SK-N-SH (cell line): ENCODE measurements around the gene DEPDC5. TPM values are rescaled to one million over a fixed set of nuclear protein-coding genes. Genes with fewer than 3 reads are reported as not detected.
"Not testable (repeated sequence)": the region's sequence is repeated elsewhere in the genome, so short reads cannot be mapped to it uniquely, and the experiment has no call there.

Experiments used
- CTCF ChIA-PET: fragments of 300-600, 350-600 bp; formaldehyde crosslinking; extraction: SDS; loops from one replicate; lab custom pipeline; 2021; lab: Yijun Ruan, JAX
- POLR2A ChIA-PET: fragments of 350-600 bp; sonication (Branson Sonifier 250); formaldehyde crosslinking; extraction: SDS; loops from one replicate; lab custom pipeline; 2020; ENCODE audit warnings: antibody characterized with exemption, inconsistent platforms; lab: Yijun Ruan, JAX
- DNase-seq: peaks from one replicate; pipeline ENCODE4 v3.0.0; 2012
- H2AFZ ChIP-seq: fragments of 200-600 bp; sonication (generic); 2 replicates; pipeline ENCODE4 v1.8.1; 2016; ENCODE audit warnings: antibody characterized with exemption, mild to moderate bottlenecking, low read depth
- H3F3A ChIP-seq: fragments of 200-600 bp; sonication (generic); replicated peaks from 2 replicates; pipeline ENCODE3; 2016; ENCODE audit warnings: antibody characterized with exemption, mild to moderate bottlenecking; ENCODE audit not compliant: insufficient read depth
- H3K27ac ChIP-seq, 2 experiments: fragments of 200-500 bp in 1 of 2; fragments of 200-600 bp in 1 of 2; sonication (Bioruptor generic) in 1 of 2; sonication (generic), shearing (Covaris generic) in 1 of 2; 2 replicates each; pipeline versions ENCODE4 v1.5.1 to v1.6.1; 2014 to 2016; ENCODE audit warnings: low read depth in 2 of 2, inconsistent platforms in 1 of 2, low read length in 1 of 2, mild to moderate bottlenecking in 1 of 2, mixed read lengths in 1 of 2
- H3K27me3 ChIP-seq: fragments of 200-600 bp; sonication (generic), shearing (Covaris generic); 2 replicates; pipeline ENCODE4 v1.6.1; 2016; ENCODE audit warnings: mixed run types; ENCODE audit not compliant: insufficient read depth
- H3K36me3 ChIP-seq, 2 experiments: fragments of 200-500 bp in 1 of 2; fragments of 200-600 bp in 1 of 2; sonication (Bioruptor generic) in 1 of 2; sonication (generic) in 1 of 2; replicated peaks in 1 of 2; 2 replicates each; pipeline versions ENCODE3 to v1.5.1; 2014 to 2016; ENCODE audit warnings: low read length in 1 of 2, mild to moderate bottlenecking in 1 of 2; ENCODE audit not compliant: insufficient read depth in 2 of 2, control insufficient read depth in 1 of 2
- H3K4me1 ChIP-seq, 2 experiments: fragments of 200-500 bp in 1 of 2; fragments of 200-600 bp in 1 of 2; sonication (Bioruptor generic) in 1 of 2; sonication (generic), shearing (Covaris generic) in 1 of 2; 2 replicates each; pipeline versions ENCODE4 v1.5.1 to v1.6.1; 2014 to 2016; ENCODE audit warnings: low read depth in 1 of 2, low read length in 1 of 2, mixed run types in 1 of 2; ENCODE audit not compliant: insufficient read depth in 2 of 2, control insufficient read depth in 1 of 2
- H3K4me2 ChIP-seq: fragments of 200-600 bp; sonication (generic), shearing (Covaris generic); 2 replicates; pipeline ENCODE4 v1.6.1; 2017; ENCODE audit warnings: mixed run types
- H3K4me3 ChIP-seq, 2 experiments: fragments of 200-500 bp in 1 of 2; fragments of 200-600 bp in 1 of 2; sonication (Bioruptor generic) in 1 of 2; sonication (generic), shearing (Covaris generic) in 1 of 2; 2 replicates each; pipeline versions ENCODE4 v1.5.1 to v1.8.1; 2014 to 2016; ENCODE audit warnings: low read depth in 2 of 2, inconsistent platforms in 1 of 2, low read length in 1 of 2, mild to moderate bottlenecking in 1 of 2, mixed read lengths in 1 of 2, moderate library complexity in 1 of 2
- H3K79me2 ChIP-seq: fragments of 200-600 bp; sonication (generic); 2 replicates; pipeline ENCODE4 v1.8.1; 2017; ENCODE audit warnings: mild to moderate bottlenecking; ENCODE audit not compliant: insufficient read depth
- H3K9ac ChIP-seq: fragments of 200-600 bp; sonication (generic); 2 replicates; pipeline ENCODE4 v1.6.1; 2017; ENCODE audit warnings: mixed run types
- H3K9me2 ChIP-seq: fragments of 200-600 bp; sonication (generic); 2 replicates; pipeline ENCODE4 v1.6.1; 2017; ENCODE audit warnings: mixed run types
- H3K9me3 ChIP-seq: fragments of 200-600 bp; sonication (generic); 2 replicates; pipeline ENCODE4 v1.6.1; 2017; ENCODE audit warnings: mixed run types, mild to moderate bottlenecking, moderate library complexity
- H4K20me1 ChIP-seq: fragments of 200-600 bp; sonication (generic); 2 replicates; pipeline ENCODE4 v1.6.1; 2017; ENCODE audit warnings: mild to moderate bottlenecking, mixed run types; ENCODE audit not compliant: insufficient read depth
- ELF1 ChIP-seq: IDR thresholded peaks from 2 replicates; pipeline ENCODE4 v1.4.0; 2012
- EP300 ChIP-seq, 2 experiments: IDR thresholded peaks; 2 replicates each; pipeline versions ENCODE4 v1.4.0 to v1.6.1; 2012; ENCODE audit warnings: borderline replicate concordance in 1 of 2, low read depth in 1 of 2, low read length in 1 of 2
- MEF2A ChIP-seq: IDR thresholded peaks from 2 replicates; pipeline ENCODE4 v1.4.0; 2012; ENCODE audit warnings: low read depth, borderline replicate concordance
- RFX5 ChIP-seq: IDR thresholded peaks from 2 replicates; pipeline ENCODE4 v1.6.1; 2012; ENCODE audit warnings: mild to moderate bottlenecking, improper control_type of control experiment, low read length
- YY1 ChIP-seq: IDR thresholded peaks from 2 replicates; pipeline ENCODE4 v1.4.0; 2012; ENCODE audit warnings: low read depth, mild to moderate bottlenecking
- WGBS: methylation state at CpG from one replicate; pipeline ENCODE4 v1.1.6; 2017; ENCODE audit warnings: low lambda C conversion rate; 5-methylcytosine and 5-hydroxymethylcytosine counted together
- polyA plus RNA-seq, 3 experiments: library from polyadenylated mRNA; depleted of rRNA; stranded (reverse); fragments of >200 nt; gene quantifications; 2 replicates each; pipeline ENCODE4 v1.2.3, GENCODE V29; 2012
- TF ChIP-seq, protein P1 (sequence below): fragments of 150-350 bp; IDR thresholded peaks from 2 replicates; pipeline ENCODE4 v1.6.1; 2016; ENCODE audit warnings: mild to moderate bottlenecking, low read depth, low read length
- TF ChIP-seq, protein P2 (sequence below): IDR thresholded peaks from 2 replicates; pipeline ENCODE4 v1.6.1; 2012; ENCODE audit warnings: mild to moderate bottlenecking, low read depth, low read length, moderate library complexity

Gene DEPDC5
- polyA plus RNA-seq, 1 of the 3 experiments (the other 2 are of a cell fraction): 7.8 TPM

DNA sequence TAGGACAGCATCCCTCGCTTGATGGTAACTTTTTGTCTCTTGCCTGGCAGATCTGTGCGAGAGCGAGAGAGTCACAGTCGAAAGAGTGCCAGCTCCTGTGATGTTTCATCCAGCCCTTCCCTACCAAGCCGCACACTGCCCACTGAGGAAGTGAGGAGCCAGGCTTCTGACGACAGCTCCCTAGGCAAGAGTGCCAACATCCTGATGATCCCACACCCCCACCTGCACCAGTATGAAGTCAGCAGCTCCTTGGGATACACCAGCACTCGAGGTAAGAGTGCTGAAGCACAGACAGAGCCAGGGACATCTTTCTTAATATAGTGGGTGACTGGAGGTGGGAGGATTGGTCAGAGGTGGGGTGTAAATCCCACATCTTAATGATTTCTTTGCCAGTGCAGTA, 61.1 kb downstream of the DEPDC5 start:
- Histone ChIP-seq H3K27ac (no peak overlapping the region), H3F3A (no peaks in the 10 kb centered on the region), H3K79me2 (no peaks in the 10 kb centered on the region), H3K4me1 (no peaks in the 10 kb centered on the region), H3K4me3 (no peak overlapping the region), H4K20me1 (no peaks in the 10 kb centered on the region), H2AFZ (no peak overlapping the region), H3K36me3 (peaks cover 22 to 45% of the 10 kb centered on the region in 2 experiments), H3K9me3 (no peaks in the 10 kb centered on the region), H3K4me2 (no peak overlapping the region), H3K27me3 (no peaks in the 10 kb centered on the region), H3K9ac (no peak overlapping the region), H3K9me2 (no peaks in the 10 kb centered on the region)
- no peak for DNase-seq
- CTCF ChIA-PET: interaction anchor here (0.8 kb wide), 1 partner anchor 156 kb away, joined by 4 read pairs; no protein-coding TSS in a partner anchor
- POLR2A ChIA-PET: no interaction called here
- WGBS: 94% methylated on average over 6 of the region's 7 CpGs
- TF ChIP-seq, protein P1, sequence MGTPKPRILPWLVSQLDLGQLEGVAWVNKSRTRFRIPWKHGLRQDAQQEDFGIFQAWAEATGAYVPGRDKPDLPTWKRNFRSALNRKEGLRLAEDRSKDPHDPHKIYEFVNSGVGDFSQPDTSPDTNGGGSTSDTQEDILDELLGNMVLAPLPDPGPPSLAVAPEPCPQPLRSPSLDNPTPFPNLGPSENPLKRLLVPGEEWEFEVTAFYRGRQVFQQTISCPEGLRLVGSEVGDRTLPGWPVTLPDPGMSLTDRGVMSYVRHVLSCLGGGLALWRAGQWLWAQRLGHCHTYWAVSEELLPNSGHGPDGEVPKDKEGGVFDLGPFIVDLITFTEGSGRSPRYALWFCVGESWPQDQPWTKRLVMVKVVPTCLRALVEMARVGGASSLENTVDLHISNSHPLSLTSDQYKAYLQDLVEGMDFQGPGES: no peak
- TF ChIP-seq YY1 (no peak), EP300 (IDR thresholded peaks at IDR 0.05; ENCODE audit: borderline replicate concordance in 1 of 2, low read depth in 1 of 2, low read length in 1 of 2) (no peak)
- TF ChIP-seq, protein P2, sequence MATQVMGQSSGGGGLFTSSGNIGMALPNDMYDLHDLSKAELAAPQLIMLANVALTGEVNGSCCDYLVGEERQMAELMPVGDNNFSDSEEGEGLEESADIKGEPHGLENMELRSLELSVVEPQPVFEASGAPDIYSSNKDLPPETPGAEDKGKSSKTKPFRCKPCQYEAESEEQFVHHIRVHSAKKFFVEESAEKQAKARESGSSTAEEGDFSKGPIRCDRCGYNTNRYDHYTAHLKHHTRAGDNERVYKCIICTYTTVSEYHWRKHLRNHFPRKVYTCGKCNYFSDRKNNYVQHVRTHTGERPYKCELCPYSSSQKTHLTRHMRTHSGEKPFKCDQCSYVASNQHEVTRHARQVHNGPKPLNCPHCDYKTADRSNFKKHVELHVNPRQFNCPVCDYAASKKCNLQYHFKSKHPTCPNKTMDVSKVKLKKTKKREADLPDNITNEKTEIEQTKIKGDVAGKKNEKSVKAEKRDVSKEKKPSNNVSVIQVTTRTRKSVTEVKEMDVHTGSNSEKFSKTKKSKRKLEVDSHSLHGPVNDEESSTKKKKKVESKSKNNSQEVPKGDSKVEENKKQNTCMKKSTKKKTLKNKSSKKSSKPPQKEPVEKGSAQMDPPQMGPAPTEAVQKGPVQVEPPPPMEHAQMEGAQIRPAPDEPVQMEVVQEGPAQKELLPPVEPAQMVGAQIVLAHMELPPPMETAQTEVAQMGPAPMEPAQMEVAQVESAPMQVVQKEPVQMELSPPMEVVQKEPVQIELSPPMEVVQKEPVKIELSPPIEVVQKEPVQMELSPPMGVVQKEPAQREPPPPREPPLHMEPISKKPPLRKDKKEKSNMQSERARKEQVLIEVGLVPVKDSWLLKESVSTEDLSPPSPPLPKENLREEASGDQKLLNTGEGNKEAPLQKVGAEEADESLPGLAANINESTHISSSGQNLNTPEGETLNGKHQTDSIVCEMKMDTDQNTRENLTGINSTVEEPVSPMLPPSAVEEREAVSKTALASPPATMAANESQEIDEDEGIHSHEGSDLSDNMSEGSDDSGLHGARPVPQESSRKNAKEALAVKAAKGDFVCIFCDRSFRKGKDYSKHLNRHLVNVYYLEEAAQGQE: no peak

DNA sequence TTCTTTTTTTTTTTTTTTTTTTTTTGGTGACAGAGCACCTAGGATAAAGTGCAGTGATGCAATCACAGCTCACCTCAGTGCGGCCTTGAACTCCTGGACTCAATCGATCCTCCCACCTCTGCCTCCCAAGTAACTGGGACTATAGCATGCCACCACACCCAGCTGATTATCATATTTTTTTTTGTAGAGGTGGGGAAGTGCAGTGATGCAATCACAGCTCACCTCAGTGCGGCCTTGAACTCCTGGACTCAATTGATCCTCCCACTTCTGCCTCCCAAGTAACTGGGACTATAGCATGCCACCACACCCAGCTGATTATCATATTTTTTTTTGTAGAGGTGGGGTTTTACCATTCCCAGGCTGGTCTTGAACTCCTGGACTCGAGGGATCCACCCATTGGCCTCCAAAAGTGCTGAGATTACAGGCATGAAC, 61.6 kb downstream of the DEPDC5 start:
- POLR2A ChIA-PET, H3K9me2 ChIP-seq, H3K9me3 ChIP-seq, H3K27ac ChIP-seq, H3K79me2 ChIP-seq, DNase-seq, H4K20me1 ChIP-seq, H3K4me3 ChIP-seq, H3F3A ChIP-seq, H3K4me1 ChIP-seq, H3K27me3 ChIP-seq, H2AFZ ChIP-seq, H3K9ac ChIP-seq, H3K4me2 ChIP-seq: not testable (repeated sequence)
- CTCF ChIA-PET: interaction anchor here (0.8 kb wide), 1 partner anchor 155 kb away, joined by 4 read pairs; no protein-coding TSS in a partner anchor
- H3K36me3 ChIP-seq: peaks cover 23 to 44% of the 10 kb centered on the region in 2 experiments
- 86% methylated on average over 4 of the region's 4 CpGs for WGBS

DNA sequence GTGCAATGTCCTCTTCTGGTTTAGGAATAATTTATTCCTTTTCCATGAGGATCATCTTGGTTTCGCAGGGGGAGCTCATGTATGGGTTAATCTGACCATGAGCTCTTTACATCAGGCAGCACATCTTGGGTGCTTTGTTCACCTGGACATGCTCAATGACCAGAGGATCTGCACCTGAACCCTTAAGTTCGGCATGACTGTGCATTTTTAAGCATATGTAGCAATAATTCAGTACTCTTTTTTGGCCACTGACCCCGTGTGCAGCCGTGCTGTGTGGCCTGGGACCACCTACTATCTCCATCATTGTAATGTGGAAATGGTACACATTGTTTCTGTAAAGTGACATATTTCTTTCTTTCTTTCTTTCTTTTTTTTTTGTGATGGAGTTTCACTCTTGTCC, 62.9 kb downstream of the DEPDC5 start:
- H3K27me3 ChIP-seq: no peaks in the 10 kb centered on the region
- WGBS: 88% methylated on average over 4 of the region's 4 CpGs
- H3K4me3 ChIP-seq: no peak overlapping the region
- TF ChIP-seq RFX5 (no peak), MEF2A (no peak), EP300 (IDR thresholded peaks at IDR 0.05; ENCODE audit: borderline replicate concordance in 1 of 2, low read depth in 1 of 2, low read length in 1 of 2) (no peak), ELF1 (no peak)
- no peak for DNase-seq
- H4K20me1 ChIP-seq: no peaks in the 10 kb centered on the region
- no peak overlapping the region for H3K27ac ChIP-seq
- H3K4me2 ChIP-seq: no peak overlapping the region
- no peaks in the 10 kb centered on the region for H3K4me1 ChIP-seq
- H3K9me3 ChIP-seq: no peaks in the 10 kb centered on the region
- CTCF ChIA-PET: interaction anchor here (0.8 to 1.8 kb wide), 2 partner anchors 136 to 154 kb away, joined by 3 to 7 read pairs; no protein-coding TSS in a partner anchor
- no peaks in the 10 kb centered on the region for H3F3A ChIP-seq
- H2AFZ ChIP-seq: no peak overlapping the region
- peaks cover 36 to 51% of the 10 kb centered on the region in 2 experiments for H3K36me3 ChIP-seq
- no peak overlapping the region for H3K9ac ChIP-seq
- H3K9me2 ChIP-seq: no peaks in the 10 kb centered on the region
- POLR2A ChIA-PET: no interaction called here
- H3K79me2 ChIP-seq: no peaks in the 10 kb centered on the region
